Measurements from ENCODE around the gene PDZK1IP1.

DNA sequence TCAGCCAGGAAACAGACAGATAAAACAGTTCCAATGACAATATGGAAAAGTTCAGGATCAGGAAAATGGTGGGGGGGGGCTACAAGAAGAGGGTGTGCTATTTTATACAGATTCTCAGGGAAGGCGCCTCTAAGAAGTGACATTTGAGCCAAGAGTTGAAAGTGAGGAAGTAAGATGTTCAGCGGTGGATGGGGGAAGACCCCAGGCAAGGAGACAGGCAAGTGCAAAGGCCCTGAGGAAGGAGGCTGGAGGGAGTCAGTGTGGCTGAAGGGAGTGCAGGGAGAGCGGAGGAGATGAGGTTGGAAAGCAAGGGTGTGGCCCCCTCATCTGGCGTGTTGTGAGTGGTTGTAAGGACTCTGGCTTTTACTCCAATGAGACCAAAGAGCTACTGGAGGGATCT, 8.4 kb upstream of the PDZK1IP1 start:
- TF ChIP-seq, protein P1, sequence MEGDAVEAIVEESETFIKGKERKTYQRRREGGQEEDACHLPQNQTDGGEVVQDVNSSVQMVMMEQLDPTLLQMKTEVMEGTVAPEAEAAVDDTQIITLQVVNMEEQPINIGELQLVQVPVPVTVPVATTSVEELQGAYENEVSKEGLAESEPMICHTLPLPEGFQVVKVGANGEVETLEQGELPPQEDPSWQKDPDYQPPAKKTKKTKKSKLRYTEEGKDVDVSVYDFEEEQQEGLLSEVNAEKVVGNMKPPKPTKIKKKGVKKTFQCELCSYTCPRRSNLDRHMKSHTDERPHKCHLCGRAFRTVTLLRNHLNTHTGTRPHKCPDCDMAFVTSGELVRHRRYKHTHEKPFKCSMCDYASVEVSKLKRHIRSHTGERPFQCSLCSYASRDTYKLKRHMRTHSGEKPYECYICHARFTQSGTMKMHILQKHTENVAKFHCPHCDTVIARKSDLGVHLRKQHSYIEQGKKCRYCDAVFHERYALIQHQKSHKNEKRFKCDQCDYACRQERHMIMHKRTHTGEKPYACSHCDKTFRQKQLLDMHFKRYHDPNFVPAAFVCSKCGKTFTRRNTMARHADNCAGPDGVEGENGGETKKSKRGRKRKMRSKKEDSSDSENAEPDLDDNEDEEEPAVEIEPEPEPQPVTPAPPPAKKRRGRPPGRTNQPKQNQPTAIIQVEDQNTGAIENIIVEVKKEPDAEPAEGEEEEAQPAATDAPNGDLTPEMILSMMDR (conservative IDR thresholded peaks at IDR 0.05; ENCODE audit: low read depth, low read length), result no peak
- no peak for TF ChIP-seq EZH2 (IDR thresholded peaks at IDR 0.05; ENCODE audit: borderline replicate concordance, low read depth, low read length, poor library complexity, severe bottlenecking)
